ENCODE results near the gene SPAAR.

DNA sequence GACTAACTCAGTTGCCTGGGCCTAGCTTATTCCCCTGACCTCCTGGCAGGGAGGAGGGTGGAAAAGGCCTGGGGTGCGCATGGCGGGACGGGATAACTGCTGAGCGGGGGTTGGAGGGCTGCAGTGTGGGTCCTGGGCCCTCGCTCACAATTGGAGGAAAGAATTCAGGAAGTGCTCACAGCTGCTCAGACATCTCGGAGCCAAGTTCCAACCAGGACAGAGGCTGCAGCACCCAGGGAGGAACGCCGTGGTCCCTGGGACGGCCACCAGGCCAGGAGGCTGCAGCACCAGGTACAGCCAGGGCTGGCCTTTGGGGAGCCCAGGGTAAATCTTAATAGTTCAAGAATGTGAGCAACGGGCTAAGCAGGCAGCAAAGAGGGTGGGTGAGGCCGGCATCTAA lies at the start of gene SPAAR:
- TF ChIP-seq, protein P1, sequence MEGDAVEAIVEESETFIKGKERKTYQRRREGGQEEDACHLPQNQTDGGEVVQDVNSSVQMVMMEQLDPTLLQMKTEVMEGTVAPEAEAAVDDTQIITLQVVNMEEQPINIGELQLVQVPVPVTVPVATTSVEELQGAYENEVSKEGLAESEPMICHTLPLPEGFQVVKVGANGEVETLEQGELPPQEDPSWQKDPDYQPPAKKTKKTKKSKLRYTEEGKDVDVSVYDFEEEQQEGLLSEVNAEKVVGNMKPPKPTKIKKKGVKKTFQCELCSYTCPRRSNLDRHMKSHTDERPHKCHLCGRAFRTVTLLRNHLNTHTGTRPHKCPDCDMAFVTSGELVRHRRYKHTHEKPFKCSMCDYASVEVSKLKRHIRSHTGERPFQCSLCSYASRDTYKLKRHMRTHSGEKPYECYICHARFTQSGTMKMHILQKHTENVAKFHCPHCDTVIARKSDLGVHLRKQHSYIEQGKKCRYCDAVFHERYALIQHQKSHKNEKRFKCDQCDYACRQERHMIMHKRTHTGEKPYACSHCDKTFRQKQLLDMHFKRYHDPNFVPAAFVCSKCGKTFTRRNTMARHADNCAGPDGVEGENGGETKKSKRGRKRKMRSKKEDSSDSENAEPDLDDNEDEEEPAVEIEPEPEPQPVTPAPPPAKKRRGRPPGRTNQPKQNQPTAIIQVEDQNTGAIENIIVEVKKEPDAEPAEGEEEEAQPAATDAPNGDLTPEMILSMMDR (IDR thresholded peaks at IDR 0.05): no peak
- no peak for TF ChIP-seq CBX8 (IDR thresholded peaks at IDR 0.05)
- TF ChIP-seq, protein P2, sequence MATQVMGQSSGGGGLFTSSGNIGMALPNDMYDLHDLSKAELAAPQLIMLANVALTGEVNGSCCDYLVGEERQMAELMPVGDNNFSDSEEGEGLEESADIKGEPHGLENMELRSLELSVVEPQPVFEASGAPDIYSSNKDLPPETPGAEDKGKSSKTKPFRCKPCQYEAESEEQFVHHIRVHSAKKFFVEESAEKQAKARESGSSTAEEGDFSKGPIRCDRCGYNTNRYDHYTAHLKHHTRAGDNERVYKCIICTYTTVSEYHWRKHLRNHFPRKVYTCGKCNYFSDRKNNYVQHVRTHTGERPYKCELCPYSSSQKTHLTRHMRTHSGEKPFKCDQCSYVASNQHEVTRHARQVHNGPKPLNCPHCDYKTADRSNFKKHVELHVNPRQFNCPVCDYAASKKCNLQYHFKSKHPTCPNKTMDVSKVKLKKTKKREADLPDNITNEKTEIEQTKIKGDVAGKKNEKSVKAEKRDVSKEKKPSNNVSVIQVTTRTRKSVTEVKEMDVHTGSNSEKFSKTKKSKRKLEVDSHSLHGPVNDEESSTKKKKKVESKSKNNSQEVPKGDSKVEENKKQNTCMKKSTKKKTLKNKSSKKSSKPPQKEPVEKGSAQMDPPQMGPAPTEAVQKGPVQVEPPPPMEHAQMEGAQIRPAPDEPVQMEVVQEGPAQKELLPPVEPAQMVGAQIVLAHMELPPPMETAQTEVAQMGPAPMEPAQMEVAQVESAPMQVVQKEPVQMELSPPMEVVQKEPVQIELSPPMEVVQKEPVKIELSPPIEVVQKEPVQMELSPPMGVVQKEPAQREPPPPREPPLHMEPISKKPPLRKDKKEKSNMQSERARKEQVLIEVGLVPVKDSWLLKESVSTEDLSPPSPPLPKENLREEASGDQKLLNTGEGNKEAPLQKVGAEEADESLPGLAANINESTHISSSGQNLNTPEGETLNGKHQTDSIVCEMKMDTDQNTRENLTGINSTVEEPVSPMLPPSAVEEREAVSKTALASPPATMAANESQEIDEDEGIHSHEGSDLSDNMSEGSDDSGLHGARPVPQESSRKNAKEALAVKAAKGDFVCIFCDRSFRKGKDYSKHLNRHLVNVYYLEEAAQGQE (IDR thresholded peaks at IDR 0.05): no peak
- no peak for TF ChIP-seq SMC3 (IDR thresholded peaks at IDR 0.05)
- TF ChIP-seq MAZ (IDR thresholded peaks at IDR 0.05; ENCODE audit: borderline replicate concordance, low read depth, low read length): no peak
- TF ChIP-seq POLR2A (IDR thresholded peaks at IDR 0.05; ENCODE audit: low read length): no peak
- TF ChIP-seq CEBPB (IDR thresholded peaks at IDR 0.05): no peak

Data from A549 (cell line).